CD4-positive, alpha-beta T cell treated with Interleukin-12 subunit alpha and Interleukin-12 subunit beta, for 1 hour (primary cell): ENCODE results near the gene CCL17.
"Not testable (repeated sequence)": the region's sequence is repeated elsewhere in the genome, so short reads cannot be mapped to it uniquely, and the experiment has no call there.

Experiments used
- DNase-seq: peaks from one replicate; pipeline ENCODE4 v3.0.0-alpha.2; 2020

CCL17 gene

DNA sequence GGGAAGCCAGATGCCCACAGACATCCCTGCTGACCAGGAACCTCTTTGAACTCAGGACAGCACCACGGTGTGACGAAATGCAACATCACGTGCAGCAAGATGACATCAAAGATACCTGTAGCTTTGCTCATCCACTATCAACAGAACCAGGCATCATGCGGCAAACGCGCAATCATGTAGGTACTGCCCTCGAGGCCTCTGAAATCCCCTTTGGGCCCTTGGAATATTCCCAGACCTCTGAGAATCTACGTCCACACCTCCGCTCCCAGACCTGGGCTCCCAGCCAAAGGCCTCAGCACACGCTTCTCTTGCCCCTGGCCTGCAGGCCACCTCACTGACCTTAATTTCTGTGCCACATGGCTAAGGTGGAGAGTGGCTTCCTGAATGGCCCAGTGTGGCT lies 25.0 kb upstream of the CCL17 start:
- DNase-seq: no peak

GRCh38 chr16:57380671-57381462 lies 23.7 kb upstream of the CCL17 start:
- no peak for DNase-seq

- DNase-seq: no peak
These were observed 22.6 kb upstream of the CCL17 start for GRCh38 chr16:57381791-57382534.

DNA sequence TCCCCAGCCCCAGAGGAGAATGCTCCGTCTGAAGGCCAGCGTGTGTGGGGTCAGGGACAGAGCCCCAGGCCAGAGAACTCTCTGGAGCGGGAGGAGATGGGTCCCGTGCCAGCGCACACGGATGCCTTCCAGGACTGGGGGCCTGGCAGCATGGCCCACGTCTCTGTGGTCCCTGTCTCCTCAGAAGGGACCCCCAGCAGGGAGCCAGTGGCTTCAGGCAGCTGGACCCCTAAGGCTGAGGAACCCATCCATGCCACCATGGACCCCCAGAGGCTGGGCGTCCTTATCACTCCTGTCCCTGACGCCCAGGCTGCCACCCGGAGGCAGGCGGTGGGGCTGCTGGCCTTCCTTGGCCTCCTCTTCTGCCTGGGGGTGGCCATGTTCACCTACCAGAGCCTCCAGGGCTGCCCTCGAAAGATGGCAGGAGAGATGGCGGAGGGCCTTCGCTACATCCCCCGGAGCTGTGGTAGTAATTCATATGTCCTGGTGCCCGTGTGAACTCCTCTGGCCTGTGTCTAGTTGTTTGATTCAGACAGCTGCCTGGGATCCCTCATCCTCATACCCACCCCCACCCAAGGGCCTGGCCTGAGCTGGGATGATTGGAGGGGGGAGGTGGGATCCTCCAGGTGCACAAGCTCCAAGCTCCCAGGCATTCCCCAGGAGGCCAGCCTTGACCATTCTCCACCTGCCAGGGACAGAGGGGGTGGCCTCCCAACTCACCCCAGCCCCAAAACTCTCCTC lies 21.9 kb upstream of the CCL17 start:
- DNase-seq: no peak

GRCh38 chr16:57383276-57384247 lies 21.0 kb upstream of the CCL17 start:
- no peak for DNase-seq

GRCh38 chr16:57384248-57385070 lies 20.1 kb upstream of the CCL17 start:
- no peak for DNase-seq

GRCh38 chr16:57385083-57385482 lies 19.5 kb upstream of the CCL17 start:
- no peak for DNase-seq

DNA sequence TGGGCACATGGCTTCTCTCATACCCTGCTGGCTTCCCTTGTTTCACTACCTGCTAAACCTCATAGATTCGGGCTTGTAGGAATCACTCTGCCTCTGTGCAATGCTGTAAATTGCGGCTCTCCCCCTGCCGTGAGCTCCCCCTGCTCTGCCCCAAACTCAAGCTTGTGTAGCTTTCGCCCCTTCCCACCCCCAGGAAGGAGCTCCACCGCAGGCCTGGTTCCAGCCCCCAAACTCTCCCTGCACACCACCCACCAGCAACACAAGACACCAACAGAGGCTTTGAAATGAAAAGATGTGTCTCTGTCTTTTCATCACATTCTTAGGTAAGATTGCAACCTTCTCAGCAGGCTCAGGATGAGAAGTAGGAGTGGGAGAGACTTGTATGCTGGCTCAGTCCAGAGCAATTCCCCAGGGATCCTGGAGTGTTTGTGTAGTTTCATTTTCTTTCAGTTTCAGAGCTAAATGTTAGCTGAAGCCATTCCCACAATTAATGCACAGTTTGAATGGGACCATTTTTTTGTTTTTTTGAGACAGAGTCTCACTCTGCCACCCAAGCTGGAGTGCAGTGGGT lies 18.1 kb upstream of the CCL17 start:
- DNase-seq: no peak

GRCh38 chr16:57387598-57388354 lies 16.8 kb upstream of the CCL17 start:
- no peak for DNase-seq

GRCh38 chr16:57388359-57389086 lies 16.0 kb upstream of the CCL17 start:
- DNase-seq: no peak

GRCh38 chr16:57389087-57389468 lies 15.5 kb upstream of the CCL17 start:
- no peak for DNase-seq

- DNase-seq: no peak
These were observed 13.8 kb upstream of the CCL17 start for GRCh38 chr16:57390636-57391295.

- DNase-seq: no peak
These were observed 13.3 kb upstream of the CCL17 start for GRCh38 chr16:57391300-57391699.

GRCh38 chr16:57391708-57392107 lies 12.9 kb upstream of the CCL17 start:
- DNase-seq: no peak

GRCh38 chr16:57392694-57393093 lies 11.9 kb upstream of the CCL17 start:
- DNase-seq: no peak

DNA sequence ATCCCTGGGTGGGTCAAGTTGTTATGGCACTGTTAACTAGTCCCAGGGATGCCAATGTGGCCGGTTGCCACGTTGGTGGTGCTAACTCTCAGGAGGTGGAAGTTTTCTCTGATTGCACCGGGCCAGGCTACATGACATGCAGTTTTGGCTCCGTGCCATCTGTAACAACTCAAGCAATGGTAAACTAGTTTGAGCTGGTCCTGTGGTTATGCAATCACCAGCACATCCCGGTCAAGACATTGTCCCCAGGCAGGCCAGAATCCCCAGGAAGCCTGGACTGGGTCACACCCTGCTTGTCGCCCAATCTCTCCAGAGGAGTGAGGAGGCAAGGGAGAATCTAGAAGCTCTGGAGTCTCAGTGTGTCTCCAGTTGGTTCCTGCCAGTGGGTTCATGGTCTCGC lies 10.1 kb upstream of the CCL17 start:
- DNase-seq: no peak

DNA sequence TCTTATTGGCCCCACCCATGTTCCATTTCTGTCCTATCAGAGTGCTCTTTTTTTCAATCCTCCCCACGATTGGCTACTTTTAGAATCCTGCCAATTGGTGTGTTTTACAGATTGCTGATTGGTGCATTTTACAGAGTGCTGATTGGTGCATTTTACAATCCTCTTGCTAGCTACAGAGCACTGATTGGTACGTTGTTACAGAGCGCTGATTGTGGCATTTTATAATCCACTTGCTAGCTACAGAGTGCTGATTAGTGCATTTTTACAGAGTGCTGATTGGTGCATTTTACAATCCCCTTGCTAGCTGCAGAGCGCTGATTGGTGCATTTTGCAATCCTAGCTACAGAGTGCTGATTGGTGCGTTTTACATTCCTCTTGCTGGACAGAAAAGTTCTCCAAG lies 9.5 kb upstream of the CCL17 start:
- no peak for DNase-seq

DNA sequence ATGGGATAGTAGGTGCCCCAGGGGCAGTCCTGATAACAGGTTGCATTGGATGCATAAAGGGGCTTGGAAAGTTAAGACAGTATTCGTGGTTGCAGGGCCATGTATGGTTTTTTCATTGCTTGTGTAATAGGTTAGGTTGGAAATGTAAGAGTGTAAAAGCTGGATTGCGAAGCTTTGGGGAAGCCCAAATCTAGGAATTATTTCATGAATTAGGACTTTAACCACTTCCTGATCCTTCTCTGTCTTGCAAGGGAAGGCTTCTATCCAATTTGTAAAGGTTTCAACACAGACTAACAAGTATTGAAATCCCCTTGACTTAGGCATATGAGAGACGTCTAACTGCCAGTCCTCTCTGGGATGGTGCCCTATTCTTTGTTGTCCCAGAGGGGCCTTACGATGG lies 7.8 kb upstream of the CCL17 start:
- no peak for DNase-seq

DNA sequence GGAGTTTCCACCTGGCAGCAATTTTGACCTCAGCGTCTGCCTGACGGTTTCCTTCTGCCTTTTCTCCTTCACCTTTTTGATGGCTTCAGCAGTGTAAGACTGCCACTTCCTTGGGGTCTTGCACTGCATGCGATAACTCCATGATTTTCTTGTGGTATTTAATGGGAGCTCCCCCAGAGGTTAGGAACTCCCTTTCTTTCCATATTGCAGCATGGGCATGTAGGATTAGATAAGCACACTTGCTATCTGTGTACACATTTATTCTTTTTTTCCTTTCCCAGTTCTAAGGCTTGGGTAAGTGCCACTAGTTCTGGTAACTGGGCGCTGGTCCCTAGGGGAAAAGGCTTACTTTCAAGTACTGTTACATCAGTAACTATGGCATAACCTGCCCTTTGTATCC lies 7.1 kb upstream of the CCL17 start:
- not testable (repeated sequence) for DNase-seq
